Esophagus squamous epithelium (tissue), 4 donors: ENCODE data around the gene SPATA33.

Experiments
- CTCF ChIP-seq, 6 experiments: fragments of 450-650 bp in 4 of 6; fragments of 200-600 bp in 2 of 6; sonication (generic) in 2 of 6; IDR thresholded peaks; one replicate each; pipeline ENCODE4 v1.5.1; 2016 to 2019; ENCODE audit warnings: antibody characterized with exemption in 6 of 6, mild to moderate bottlenecking in 4 of 6, moderate library complexity in 4 of 6
- POLR2A ChIP-seq, 4 donors: fragments of 450-650 bp; IDR thresholded peaks; one replicate each; pipeline ENCODE4 v1.6.1; 2017; ENCODE audit warnings: antibody characterized with exemption in 4 of 4, mild to moderate bottlenecking in 4 of 4, moderate library complexity in 3 of 4

GRCh38 chr16:89657442-89658220 lies at the start of gene SPATA33, which contains the start of gene CHMP1A:
- TF ChIP-seq CTCF (IDR thresholded peaks at IDR 0.05) (no peak), POLR2A (IDR thresholded peaks at IDR 0.05) (peak in 3 of 4 donors; percentile 36 to 43 (median 39))
